ENCODE data around the gene P3H3.

DNA sequence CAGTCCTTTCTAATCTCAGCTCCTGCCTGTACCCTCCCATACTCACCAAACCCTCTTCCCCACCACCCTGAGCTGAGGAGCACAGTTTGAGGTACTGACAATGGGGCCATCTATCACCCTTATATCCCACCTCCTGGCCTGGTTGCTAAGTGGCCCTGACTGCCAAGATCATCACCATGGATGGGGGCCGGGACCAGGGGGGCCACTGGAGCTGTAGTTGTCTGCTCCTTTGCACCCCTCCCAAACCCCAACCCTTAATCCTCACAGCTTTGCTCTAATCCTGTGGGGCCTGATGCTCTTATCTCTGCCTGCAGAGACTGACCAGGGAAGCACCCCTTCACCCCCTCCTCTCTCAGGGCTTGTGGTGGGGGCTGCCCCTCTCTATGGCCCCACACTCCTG, 12.1 kb downstream of the P3H3 start:
- TF ChIP-seq CTCF (IDR thresholded peaks at IDR 0.05): no peak
- no peak for TF ChIP-seq POLR2A (IDR thresholded peaks at IDR 0.05)

All from esophagus squamous epithelium (tissue), 4 donors.